WTC11 (cell line): ENCODE measurements around the gene GAR1. TPM values are rescaled to one million over a fixed set of nuclear protein-coding genes. Genes with fewer than 3 reads are reported as not detected.

Source experiments
- ATAC-seq: fragments of 200-7000 bp; cut with Tn5 transposase; 2 replicates; pipeline ENCODE4 v1.10.0; 2021; ENCODE audit warnings: mild to moderate bottlenecking, moderate library complexity
- CTCF ChIA-PET: fragments of 300-600 bp; sonication (Branson Sonifier 250); formaldehyde crosslinking; loops from one replicate; lab custom pipeline; 2021; ENCODE audit warnings: antibody characterized with exemption; lab: Charles Lee
- POLR2A ChIA-PET: fragments of 350-600 bp; sonication (Branson Sonifier 250); formaldehyde crosslinking; loops from one replicate; lab custom pipeline; 2021; ENCODE audit warnings: antibody characterized with exemption; lab: Charles Lee
- DNase-seq: peaks from one replicate; pipeline ENCODE4 v3.0.0; 2021; ENCODE audit warnings: low spot score
- H3K27ac Mint-ChIP-seq: 2 replicates; pipeline ENCODE4 v1.8.0; 2021; ENCODE audit warnings: mixed read lengths
- H3K27me3 Mint-ChIP-seq: 2 replicates; pipeline ENCODE4 v1.8.0; 2021; ENCODE audit warnings: low read depth, mild to moderate bottlenecking, moderate library complexity, mixed read lengths
- H3K36me3 Mint-ChIP-seq: 2 replicates; pipeline ENCODE4 v1.8.0; 2021; ENCODE audit warnings: mixed read lengths
- H3K4me1 Mint-ChIP-seq: 2 replicates; pipeline ENCODE4 v1.8.0; 2022; ENCODE audit warnings: mixed read lengths
- H3K4me3 Mint-ChIP-seq: 2 replicates; pipeline ENCODE4 v1.8.0; 2021; ENCODE audit warnings: mild to moderate bottlenecking, moderate library complexity, mixed read lengths
- H3K9me3 Mint-ChIP-seq: 2 replicates; pipeline ENCODE4 v1.8.0; 2021; ENCODE audit warnings: mixed read lengths
- CREB1 ChIP-seq: sonication (generic); formaldehyde crosslinking; IDR thresholded peaks from 2 replicates; pipeline ENCODE4 v1.8.0; 2023; ENCODE audit warnings: mild to moderate bottlenecking, missing genetic modification reagents
- CREM ChIP-seq: sonication (generic); formaldehyde crosslinking; IDR thresholded peaks from 2 replicates; pipeline ENCODE4 v1.8.1; 2022; ENCODE audit warnings: mild to moderate bottlenecking, missing genetic modification reagents, moderate library complexity
- ELF4 ChIP-seq: sonication (generic); formaldehyde crosslinking; IDR thresholded peaks from 2 replicates; pipeline ENCODE4 v1.8.1; 2022; ENCODE audit warnings: low read depth, mild to moderate bottlenecking, moderate library complexity, missing genetic modification reagents
- MXD4 ChIP-seq: fragments of 250-450 bp; sonication (Bioruptor Pico); IDR thresholded peaks from 2 replicates; pipeline ENCODE4 v1.8.0; 2021; ENCODE audit warnings: mild to moderate bottlenecking, moderate library complexity, borderline replicate concordance
- NFATC4 ChIP-seq: fragments of 250-450 bp; sonication (Bioruptor Pico); IDR thresholded peaks from 2 replicates; pipeline ENCODE4 v1.9.0; 2021; ENCODE audit warnings: mild to moderate bottlenecking
- NR3C1 ChIP-seq: sonication (generic); formaldehyde crosslinking; conservative IDR thresholded peaks from 2 replicates; pipeline ENCODE4 v1.8.1; 2023; ENCODE audit warnings: low read depth, mild to moderate bottlenecking, missing genetic modification reagents
- ZMAT4 ChIP-seq: fragments of 250-450 bp; sonication (Bioruptor Pico); IDR thresholded peaks from 2 replicates; pipeline ENCODE4 v1.9.0; 2021; ENCODE audit warnings: mild to moderate bottlenecking
- ZNF121 ChIP-seq: sonication (generic); formaldehyde crosslinking; IDR thresholded peaks from 2 replicates; pipeline ENCODE4 v1.8.0; 2023; ENCODE audit warnings: missing genetic modification reagents
- ZNF263 ChIP-seq: sonication (generic); formaldehyde crosslinking; IDR thresholded peaks from 2 replicates; pipeline ENCODE4 v1.8.1; 2022; ENCODE audit warnings: low read depth, mild to moderate bottlenecking, moderate library complexity, missing genetic modification reagents
- total RNA-seq: library from RNA; stranded (reverse); gene quantifications from 3 replicates; pipeline ENCODE4 v1.2.3, GENCODE V29; 2021
- TF ChIP-seq, protein P1 (sequence below): fragments of 250-450 bp; sonication (Bioruptor Pico); IDR thresholded peaks from 2 replicates; pipeline ENCODE4 v1.9.0; 2021; ENCODE audit warnings: mild to moderate bottlenecking, borderline replicate concordance
- TF ChIP-seq, protein P2 (sequence below): sonication (generic); formaldehyde crosslinking; IDR thresholded peaks from 2 replicates; pipeline ENCODE4 v1.8.0; 2023; ENCODE audit warnings: mild to moderate bottlenecking, missing genetic modification reagents
- TF ChIP-seq, protein P3 (sequence below): sonication (generic); formaldehyde crosslinking; IDR thresholded peaks from 2 replicates; pipeline ENCODE4 v1.8.1; 2023; ENCODE audit warnings: mild to moderate bottlenecking, missing genetic modification reagents, borderline replicate concordance
- TF ChIP-seq, protein P4 (sequence below): fragments of 250-450 bp; sonication (Bioruptor Pico); IDR thresholded peaks from 2 replicates; pipeline ENCODE4 v1.9.0; 2021; ENCODE audit warnings: moderate library complexity, mild to moderate bottlenecking, inconsistent platforms, borderline replicate concordance
- TF ChIP-seq, protein P5 (sequence below): fragments of 200-600 bp; IDR thresholded peaks from 2 replicates; pipeline ENCODE4 v1.8.0; 2022; ENCODE audit warnings: antibody characterized with exemption

GAR1 gene
- total RNA-seq, 1 experiment from 2014 or later, result 32.3 TPM

DNA sequence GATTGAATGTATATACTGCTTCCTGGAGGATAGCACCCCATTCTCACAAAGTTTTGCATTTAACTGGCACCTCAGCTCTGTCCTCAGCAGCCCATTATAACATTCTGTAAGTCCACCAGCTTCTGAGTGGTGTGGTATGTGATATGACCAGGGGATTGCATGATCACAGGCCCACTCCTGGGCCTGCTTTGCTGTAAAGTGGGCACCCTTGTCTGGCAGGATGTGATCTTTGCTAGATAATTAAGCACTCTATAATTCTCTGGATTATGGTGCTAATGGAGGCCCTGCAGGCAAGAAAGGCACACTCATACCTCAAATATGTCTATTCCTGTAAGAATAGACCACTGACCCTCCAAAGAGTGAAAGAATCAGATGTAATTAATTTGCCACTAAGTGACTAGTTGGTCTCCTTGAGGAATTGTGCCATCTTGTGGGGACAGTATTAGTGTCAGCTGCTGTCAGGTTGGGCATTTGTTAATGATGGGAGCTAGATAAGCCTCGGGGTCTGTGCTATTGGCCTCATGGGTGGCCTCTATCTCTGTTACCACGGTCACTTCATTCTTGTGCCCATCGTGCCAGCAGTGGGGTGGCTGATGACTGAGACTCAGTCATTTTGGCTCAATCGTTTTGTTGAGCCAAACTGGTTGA, 11.5 kb upstream of the GAR1 start:
- H3K36me3 Mint-ChIP-seq, result no peaks in the 10 kb centered on the region
- H3K27ac Mint-ChIP-seq, result no peak overlapping the region
- ChIA-PET CTCF (interaction anchor here (0.6 to 1.3 kb wide), 11 partner anchors 9 to 1969 kb away, joined by 3 to 31 read pairs (median 4); partner anchors contain the start of genes CASP6, GAR1, PLA2G12A and SEC24B), POLR2A (no interaction called here)
- ATAC-seq (peak; percentile 97), DNase-seq (peak; percentile 18)
- H3K4me1 Mint-ChIP-seq, result no peaks in the 10 kb centered on the region
- no peaks in the 10 kb centered on the region; the same call in 1 of the 2 replicates for H3K27me3 Mint-ChIP-seq
- no peak overlapping the region for H3K4me3 Mint-ChIP-seq
- H3K9me3 Mint-ChIP-seq, result no peaks in the 10 kb centered on the region
- TF ChIP-seq MXD4 (CRISPR knock-in tag) (no peak), NR3C1 (no peak), CREB1 (CRISPR knock-in tag) (no peak), ZNF121 (peak; percentile 73; the same call in 1 of the 2 replicates)
- TF ChIP-seq, protein P1, sequence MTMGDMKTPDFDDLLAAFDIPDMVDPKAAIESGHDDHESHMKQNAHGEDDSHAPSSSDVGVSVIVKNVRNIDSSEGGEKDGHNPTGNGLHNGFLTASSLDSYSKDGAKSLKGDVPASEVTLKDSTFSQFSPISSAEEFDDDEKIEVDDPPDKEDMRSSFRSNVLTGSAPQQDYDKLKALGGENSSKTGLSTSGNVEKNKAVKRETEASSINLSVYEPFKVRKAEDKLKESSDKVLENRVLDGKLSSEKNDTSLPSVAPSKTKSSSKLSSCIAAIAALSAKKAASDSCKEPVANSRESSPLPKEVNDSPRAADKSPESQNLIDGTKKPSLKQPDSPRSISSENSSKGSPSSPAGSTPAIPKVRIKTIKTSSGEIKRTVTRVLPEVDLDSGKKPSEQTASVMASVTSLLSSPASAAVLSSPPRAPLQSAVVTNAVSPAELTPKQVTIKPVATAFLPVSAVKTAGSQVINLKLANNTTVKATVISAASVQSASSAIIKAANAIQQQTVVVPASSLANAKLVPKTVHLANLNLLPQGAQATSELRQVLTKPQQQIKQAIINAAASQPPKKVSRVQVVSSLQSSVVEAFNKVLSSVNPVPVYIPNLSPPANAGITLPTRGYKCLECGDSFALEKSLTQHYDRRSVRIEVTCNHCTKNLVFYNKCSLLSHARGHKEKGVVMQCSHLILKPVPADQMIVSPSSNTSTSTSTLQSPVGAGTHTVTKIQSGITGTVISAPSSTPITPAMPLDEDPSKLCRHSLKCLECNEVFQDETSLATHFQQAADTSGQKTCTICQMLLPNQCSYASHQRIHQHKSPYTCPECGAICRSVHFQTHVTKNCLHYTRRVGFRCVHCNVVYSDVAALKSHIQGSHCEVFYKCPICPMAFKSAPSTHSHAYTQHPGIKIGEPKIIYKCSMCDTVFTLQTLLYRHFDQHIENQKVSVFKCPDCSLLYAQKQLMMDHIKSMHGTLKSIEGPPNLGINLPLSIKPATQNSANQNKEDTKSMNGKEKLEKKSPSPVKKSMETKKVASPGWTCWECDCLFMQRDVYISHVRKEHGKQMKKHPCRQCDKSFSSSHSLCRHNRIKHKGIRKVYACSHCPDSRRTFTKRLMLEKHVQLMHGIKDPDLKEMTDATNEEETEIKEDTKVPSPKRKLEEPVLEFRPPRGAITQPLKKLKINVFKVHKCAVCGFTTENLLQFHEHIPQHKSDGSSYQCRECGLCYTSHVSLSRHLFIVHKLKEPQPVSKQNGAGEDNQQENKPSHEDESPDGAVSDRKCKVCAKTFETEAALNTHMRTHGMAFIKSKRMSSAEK (CRISPR knock-in tag), result no peak
- TF ChIP-seq, protein P2, sequence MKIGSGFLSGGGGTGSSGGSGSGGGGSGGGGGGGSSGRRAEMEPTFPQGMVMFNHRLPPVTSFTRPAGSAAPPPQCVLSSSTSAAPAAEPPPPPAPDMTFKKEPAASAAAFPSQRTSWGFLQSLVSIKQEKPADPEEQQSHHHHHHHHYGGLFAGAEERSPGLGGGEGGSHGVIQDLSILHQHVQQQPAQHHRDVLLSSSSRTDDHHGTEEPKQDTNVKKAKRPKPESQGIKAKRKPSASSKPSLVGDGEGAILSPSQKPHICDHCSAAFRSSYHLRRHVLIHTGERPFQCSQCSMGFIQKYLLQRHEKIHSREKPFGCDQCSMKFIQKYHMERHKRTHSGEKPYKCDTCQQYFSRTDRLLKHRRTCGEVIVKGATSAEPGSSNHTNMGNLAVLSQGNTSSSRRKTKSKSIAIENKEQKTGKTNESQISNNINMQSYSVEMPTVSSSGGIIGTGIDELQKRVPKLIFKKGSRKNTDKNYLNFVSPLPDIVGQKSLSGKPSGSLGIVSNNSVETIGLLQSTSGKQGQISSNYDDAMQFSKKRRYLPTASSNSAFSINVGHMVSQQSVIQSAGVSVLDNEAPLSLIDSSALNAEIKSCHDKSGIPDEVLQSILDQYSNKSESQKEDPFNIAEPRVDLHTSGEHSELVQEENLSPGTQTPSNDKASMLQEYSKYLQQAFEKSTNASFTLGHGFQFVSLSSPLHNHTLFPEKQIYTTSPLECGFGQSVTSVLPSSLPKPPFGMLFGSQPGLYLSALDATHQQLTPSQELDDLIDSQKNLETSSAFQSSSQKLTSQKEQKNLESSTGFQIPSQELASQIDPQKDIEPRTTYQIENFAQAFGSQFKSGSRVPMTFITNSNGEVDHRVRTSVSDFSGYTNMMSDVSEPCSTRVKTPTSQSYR, result no peak
- TF ChIP-seq, protein P3, sequence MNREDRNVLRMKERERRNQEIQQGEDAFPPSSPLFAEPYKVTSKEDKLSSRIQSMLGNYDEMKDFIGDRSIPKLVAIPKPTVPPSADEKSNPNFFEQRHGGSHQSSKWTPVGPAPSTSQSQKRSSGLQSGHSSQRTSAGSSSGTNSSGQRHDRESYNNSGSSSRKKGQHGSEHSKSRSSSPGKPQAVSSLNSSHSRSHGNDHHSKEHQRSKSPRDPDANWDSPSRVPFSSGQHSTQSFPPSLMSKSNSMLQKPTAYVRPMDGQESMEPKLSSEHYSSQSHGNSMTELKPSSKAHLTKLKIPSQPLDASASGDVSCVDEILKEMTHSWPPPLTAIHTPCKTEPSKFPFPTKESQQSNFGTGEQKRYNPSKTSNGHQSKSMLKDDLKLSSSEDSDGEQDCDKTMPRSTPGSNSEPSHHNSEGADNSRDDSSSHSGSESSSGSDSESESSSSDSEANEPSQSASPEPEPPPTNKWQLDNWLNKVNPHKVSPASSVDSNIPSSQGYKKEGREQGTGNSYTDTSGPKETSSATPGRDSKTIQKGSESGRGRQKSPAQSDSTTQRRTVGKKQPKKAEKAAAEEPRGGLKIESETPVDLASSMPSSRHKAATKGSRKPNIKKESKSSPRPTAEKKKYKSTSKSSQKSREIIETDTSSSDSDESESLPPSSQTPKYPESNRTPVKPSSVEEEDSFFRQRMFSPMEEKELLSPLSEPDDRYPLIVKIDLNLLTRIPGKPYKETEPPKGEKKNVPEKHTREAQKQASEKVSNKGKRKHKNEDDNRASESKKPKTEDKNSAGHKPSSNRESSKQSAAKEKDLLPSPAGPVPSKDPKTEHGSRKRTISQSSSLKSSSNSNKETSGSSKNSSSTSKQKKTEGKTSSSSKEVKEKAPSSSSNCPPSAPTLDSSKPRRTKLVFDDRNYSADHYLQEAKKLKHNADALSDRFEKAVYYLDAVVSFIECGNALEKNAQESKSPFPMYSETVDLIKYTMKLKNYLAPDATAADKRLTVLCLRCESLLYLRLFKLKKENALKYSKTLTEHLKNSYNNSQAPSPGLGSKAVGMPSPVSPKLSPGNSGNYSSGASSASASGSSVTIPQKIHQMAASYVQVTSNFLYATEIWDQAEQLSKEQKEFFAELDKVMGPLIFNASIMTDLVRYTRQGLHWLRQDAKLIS (CRISPR knock-in tag), result no peak

GRCh38 chr4:109809655-109810054, 5.9 kb upstream of the GAR1 start:
- no peaks in the 10 kb centered on the region; the same call in 1 of the 2 replicates for H3K27me3 Mint-ChIP-seq
- ChIA-PET CTCF (no interaction called here), POLR2A (no interaction called here)
- no peaks in the 10 kb centered on the region for H3K36me3 Mint-ChIP-seq
- no peak for TF ChIP-seq ELF4 (CRISPR knock-in tag)
- TF ChIP-seq CREM (CRISPR knock-in tag), result no peak
- TF ChIP-seq, protein P4, sequence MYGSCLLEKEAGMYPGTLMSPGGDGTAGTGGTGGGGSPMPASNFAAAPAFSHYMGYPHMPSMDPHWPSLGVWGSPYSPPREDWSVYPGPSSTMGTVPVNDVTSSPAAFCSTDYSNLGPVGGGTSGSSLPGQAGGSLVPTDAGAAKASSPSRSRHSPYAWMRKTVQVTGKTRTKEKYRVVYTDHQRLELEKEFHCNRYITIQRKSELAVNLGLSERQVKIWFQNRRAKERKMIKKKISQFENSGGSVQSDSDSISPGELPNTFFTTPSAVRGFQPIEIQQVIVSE (CRISPR knock-in tag), result no peak
- no peak for TF ChIP-seq ZNF263
- no peak for TF ChIP-seq ZMAT4 (CRISPR knock-in tag)
- TF ChIP-seq NFATC4, result no peak
- TF ChIP-seq, protein P5, sequence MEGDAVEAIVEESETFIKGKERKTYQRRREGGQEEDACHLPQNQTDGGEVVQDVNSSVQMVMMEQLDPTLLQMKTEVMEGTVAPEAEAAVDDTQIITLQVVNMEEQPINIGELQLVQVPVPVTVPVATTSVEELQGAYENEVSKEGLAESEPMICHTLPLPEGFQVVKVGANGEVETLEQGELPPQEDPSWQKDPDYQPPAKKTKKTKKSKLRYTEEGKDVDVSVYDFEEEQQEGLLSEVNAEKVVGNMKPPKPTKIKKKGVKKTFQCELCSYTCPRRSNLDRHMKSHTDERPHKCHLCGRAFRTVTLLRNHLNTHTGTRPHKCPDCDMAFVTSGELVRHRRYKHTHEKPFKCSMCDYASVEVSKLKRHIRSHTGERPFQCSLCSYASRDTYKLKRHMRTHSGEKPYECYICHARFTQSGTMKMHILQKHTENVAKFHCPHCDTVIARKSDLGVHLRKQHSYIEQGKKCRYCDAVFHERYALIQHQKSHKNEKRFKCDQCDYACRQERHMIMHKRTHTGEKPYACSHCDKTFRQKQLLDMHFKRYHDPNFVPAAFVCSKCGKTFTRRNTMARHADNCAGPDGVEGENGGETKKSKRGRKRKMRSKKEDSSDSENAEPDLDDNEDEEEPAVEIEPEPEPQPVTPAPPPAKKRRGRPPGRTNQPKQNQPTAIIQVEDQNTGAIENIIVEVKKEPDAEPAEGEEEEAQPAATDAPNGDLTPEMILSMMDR, result no peak
- H3K4me3 Mint-ChIP-seq, result no peak overlapping the region
- H3K9me3 Mint-ChIP-seq, result no peaks in the 10 kb centered on the region
- H3K27ac Mint-ChIP-seq, result no peak overlapping the region
- ATAC-seq, result no peak
- no peak for DNase-seq
- H3K4me1 Mint-ChIP-seq, result peaks cover 13% of the 10 kb centered on the region
